ENCODE results near the gene LSM7. TPM values are rescaled to one million over a fixed set of nuclear protein-coding genes. Genes with fewer than 3 reads are reported as not detected.

The LSM7 gene
- total RNA-seq, 1 donor from 2014 or later = 76.2 TPM

GRCh38 chr19:2320049-2320448 is 8.3 kb downstream of the LSM7 start:
- H3K36me3 Mint-ChIP-seq (ENCODE audit: low read depth) = peaks cover 5% of the 10 kb centered on the region
- no peak overlapping the region for H3K27ac Mint-ChIP-seq (ENCODE audit: unreplicated experiment)
- H3K9me3 Mint-ChIP-seq (ENCODE audit: low read depth) = peaks cover 5% of the 10 kb centered on the region

GRCh38 chr19:2319551-2319950 is 8.8 kb downstream of the LSM7 start:
- H3K9me3 Mint-ChIP-seq (ENCODE audit: low read depth) = peaks cover 7% of the 10 kb centered on the region
- no peak for DNase-seq (ENCODE audit: low spot score)
- no peak overlapping the region for H3K4me3 Mint-ChIP-seq (ENCODE audit: unreplicated experiment)
- H3K4me1 Mint-ChIP-seq (ENCODE audit: low read depth) = peaks cover 11% of the 10 kb centered on the region
- no peak for TF ChIP-seq CTCF (IDR thresholded peaks at IDR 0.05)
- H3K27ac Mint-ChIP-seq (ENCODE audit: unreplicated experiment) = no peak overlapping the region
- H3K27me3 Mint-ChIP-seq (ENCODE audit: low read depth) = no peaks in the 10 kb centered on the region
- peaks cover 4% of the 10 kb centered on the region for H3K36me3 Mint-ChIP-seq (ENCODE audit: low read depth)

More at GRCh38 chr19:2320049-2320448, 8.3 kb downstream of the LSM7 start:
- Mint-ChIP-seq H3K4me1 (ENCODE audit: low read depth) (peaks cover 11% of the 10 kb centered on the region), H3K4me3 (ENCODE audit: unreplicated experiment) (no peak overlapping the region), H3K27me3 (ENCODE audit: low read depth) (no peaks in the 10 kb centered on the region)
- DNase-seq (ENCODE audit: low spot score) = no peak
- no peak for TF ChIP-seq CTCF (IDR thresholded peaks at IDR 0.05)

GRCh38 chr19:2318923-2319322 is 9.5 kb downstream of the LSM7 start:
- Mint-ChIP-seq H3K9me3 (ENCODE audit: low read depth) (peaks cover 7% of the 10 kb centered on the region), H3K4me3 (ENCODE audit: unreplicated experiment) (no peak overlapping the region), H3K4me1 (ENCODE audit: low read depth) (peaks cover 11% of the 10 kb centered on the region), H3K27ac (ENCODE audit: unreplicated experiment) (no peak overlapping the region), H3K27me3 (ENCODE audit: low read depth) (no peaks in the 10 kb centered on the region), H3K36me3 (ENCODE audit: low read depth) (peaks cover 2% of the 10 kb centered on the region)
- no peak for TF ChIP-seq CTCF (IDR thresholded peaks at IDR 0.05)
- no peak for DNase-seq (ENCODE audit: low spot score)

GRCh38 chr19:2317756-2318155 is 10.6 kb downstream of the LSM7 start:
- no peak overlapping the region for H3K4me3 Mint-ChIP-seq (ENCODE audit: unreplicated experiment)
- peaks cover 7% of the 10 kb centered on the region for H3K9me3 Mint-ChIP-seq (ENCODE audit: low read depth)
- no peaks in the 10 kb centered on the region for H3K27me3 Mint-ChIP-seq (ENCODE audit: low read depth)
- TF ChIP-seq CTCF (IDR thresholded peaks at IDR 0.05) = no peak
- DNase-seq (ENCODE audit: low spot score) = no peak
- H3K27ac Mint-ChIP-seq (ENCODE audit: unreplicated experiment) = no peak overlapping the region
- no peaks in the 10 kb centered on the region for H3K36me3 Mint-ChIP-seq (ENCODE audit: low read depth)
- H3K4me1 Mint-ChIP-seq (ENCODE audit: low read depth) = peaks cover 11% of the 10 kb centered on the region

- no peak for TF ChIP-seq CTCF (IDR thresholded peaks at IDR 0.05)
- DNase-seq (ENCODE audit: low spot score) = no peak
- Mint-ChIP-seq H3K4me1 (ENCODE audit: low read depth) (peaks cover 11% of the 10 kb centered on the region), H3K4me3 (ENCODE audit: unreplicated experiment) (no peak overlapping the region), H3K27ac (ENCODE audit: unreplicated experiment) (no peak overlapping the region), H3K9me3 (ENCODE audit: low read depth) (peaks cover 7% of the 10 kb centered on the region), H3K27me3 (ENCODE audit: low read depth) (no peaks in the 10 kb centered on the region), H3K36me3 (ENCODE audit: low read depth) (no peaks in the 10 kb centered on the region)
These were observed 11.1 kb downstream of the LSM7 start for GRCh38 chr19:2317300-2317699.

All from chondrocyte (in vitro differentiated cells).